NCI-H2081 treated with DMSO at 0.1 percent for 48 hours (cell line): ENCODE results near the gene FGL2.
"Not testable (repeated sequence)": the region's sequence is repeated elsewhere in the genome, so short reads cannot be mapped to it uniquely, and the experiment has no call there.

Source experiments
- DNase-seq: peaks from one replicate; lab custom pipeline; 2025; lab: John Stamatoyannopoulos, UW

The FGL2 gene, protein sequence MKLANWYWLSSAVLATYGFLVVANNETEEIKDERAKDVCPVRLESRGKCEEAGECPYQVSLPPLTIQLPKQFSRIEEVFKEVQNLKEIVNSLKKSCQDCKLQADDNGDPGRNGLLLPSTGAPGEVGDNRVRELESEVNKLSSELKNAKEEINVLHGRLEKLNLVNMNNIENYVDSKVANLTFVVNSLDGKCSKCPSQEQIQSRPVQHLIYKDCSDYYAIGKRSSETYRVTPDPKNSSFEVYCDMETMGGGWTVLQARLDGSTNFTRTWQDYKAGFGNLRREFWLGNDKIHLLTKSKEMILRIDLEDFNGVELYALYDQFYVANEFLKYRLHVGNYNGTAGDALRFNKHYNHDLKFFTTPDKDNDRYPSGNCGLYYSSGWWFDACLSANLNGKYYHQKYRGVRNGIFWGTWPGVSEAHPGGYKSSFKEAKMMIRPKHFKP

DNA sequence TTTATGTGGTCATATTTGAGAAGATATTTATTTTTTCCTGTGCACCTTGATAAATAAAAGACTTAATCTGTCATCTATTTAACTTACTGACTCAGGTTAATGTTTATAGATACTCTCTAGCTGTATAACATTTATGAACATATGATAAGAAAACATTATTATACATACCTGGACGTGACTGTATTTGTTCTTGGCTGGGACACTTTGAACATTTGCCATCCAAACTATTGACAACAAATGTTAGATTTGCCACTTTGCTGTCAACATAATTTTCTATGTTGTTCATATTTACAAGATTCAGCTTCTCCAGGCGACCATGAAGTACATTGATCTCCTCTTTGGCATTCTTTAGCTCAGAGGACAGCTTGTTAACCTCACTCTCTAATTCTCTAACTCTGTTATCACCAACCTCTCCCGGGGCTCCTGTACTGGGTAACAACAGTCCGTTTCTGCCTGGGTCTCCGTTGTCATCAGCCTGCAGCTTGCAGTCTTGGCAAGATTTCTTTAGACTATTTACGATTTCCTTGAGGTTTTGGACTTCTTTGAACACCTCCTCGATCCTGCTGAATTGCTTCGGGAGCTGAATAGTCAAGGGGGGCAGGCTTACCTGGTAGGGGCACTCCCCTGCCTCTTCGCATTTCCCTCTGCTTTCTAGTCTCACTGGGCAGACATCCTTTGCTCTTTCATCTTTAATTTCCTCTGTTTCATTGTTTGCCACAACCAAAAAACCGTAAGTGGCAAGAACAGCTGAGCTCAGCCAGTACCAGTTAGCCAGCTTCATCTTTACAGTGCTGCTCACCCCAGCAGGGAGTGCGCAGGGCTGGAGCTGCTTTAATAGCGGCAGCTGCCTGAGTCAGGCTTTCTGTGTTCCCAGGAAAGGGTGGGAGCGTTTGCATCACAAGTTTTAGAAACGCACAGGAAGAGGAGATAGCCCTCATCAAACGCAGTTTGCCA, at the start of gene FGL2:
Gene FGL2 (minus strand): TSS at position 807 of the 954 bp plus-strand sequence. CDS start 26 bp downstream, at position 781.
- DNase-seq: no peak

DNA sequence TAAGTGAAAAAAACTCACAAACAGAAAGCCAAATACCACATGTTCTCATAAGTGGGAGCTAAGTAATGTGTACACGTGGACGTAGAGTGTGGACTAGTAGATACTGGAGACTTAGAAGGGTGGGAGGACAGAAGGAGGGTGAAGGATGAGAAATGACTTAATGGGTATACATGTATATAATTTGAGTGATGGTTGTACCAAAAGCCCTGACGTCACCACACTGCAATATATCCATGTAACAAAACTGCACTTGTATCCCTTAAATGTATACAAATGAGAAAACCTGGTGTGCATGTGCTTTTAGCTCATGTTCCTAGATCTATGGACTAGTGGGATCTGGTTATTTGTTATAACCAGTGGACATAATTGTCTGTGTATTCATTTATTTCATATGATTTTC, 48.5 kb upstream of the FGL2 start:
- DNase-seq: no peak

DNA sequence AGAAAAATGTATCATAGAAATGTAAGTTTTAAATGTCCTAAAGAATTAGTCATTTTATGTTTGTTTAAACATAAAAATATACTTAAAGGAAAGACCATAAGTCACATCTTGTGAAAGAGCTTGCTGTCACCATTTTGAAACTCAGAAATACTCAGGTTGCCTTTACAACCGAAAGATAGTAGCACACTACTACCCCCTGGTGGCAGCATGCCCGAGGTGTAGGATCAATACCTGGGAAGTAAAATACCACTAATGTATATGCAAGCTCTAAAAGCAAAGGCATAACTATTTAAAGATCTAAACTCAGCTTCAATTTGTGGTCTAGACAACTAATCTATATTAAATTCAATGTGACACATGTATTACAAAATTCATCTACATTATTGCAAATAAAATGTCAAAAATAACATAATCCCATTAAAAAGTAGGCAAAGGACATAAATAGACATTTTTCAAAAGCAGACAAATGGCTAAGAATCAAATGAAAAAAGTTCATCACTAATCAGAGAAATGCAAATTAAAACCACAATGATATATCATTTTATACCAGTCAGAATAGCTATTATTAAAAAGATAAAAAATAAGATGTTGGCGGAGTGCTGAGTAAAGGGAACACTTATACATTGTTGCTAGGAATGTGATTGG, 47.7 kb upstream of the FGL2 start:
- DNase-seq: peak; percentile 77

DNA sequence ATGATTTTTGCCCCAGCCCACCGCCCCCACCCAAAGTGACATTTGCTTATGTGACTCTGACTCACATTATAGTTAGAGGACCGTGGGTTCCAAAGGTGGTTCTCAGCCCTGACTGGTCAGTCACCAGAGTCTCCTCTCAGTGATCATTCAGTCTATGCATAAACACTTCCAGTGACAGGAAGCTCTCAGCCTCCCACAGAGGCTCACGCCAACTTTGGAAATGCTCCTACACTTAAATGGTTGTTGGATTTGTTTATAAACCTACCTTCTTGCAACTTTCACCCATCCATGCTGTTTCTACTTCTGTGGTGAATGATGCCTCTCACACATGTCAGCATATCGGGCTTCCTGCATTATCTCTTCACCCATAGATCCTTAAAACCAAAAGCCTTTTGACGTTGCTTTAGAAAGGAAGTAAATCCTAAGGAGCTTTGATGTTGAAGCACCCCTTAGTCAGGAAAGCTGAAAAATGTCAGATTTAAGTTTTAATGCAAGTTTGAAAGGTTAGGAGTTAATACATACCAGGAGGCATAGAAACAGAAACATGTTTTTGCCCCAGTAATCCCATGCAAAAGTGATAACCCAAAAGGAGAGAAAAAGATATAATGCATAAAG, 46.5 kb upstream of the FGL2 start:
- no peak for DNase-seq

DNA sequence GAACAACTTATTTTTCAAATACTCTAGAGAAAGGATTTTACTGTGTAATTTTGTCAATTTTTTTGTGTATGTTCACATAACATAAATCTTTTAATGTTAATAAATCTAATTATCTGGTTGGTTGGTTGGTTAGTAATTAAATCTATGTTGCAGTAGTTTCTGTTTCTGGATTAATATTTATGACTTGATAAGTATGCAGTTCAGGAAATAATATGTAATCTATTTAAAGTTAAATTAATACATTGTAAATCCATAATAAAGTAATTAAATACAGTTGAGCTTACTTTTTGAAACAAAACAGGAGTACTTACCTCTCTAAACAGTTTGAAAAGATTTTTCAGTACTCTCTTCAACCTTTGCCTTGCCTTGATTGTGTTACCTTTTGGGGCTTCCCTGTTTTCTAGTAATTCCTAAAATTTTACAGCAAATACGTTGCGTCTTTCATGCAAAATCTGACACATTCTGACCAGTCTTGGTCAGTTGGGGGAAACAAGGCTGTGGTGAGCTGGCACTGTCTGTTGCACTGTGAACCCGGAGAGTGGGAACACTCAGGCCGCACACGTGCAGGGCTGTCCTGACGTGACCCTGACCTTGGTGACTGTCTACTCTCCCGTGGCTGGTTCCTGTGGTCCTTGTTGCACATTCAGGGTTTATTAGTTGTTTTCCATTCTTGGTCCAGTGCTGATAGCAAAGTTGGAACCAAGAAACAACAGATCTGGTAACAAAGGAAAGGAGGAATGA, 45.6 kb upstream of the FGL2 start:
- no peak for DNase-seq

DNA sequence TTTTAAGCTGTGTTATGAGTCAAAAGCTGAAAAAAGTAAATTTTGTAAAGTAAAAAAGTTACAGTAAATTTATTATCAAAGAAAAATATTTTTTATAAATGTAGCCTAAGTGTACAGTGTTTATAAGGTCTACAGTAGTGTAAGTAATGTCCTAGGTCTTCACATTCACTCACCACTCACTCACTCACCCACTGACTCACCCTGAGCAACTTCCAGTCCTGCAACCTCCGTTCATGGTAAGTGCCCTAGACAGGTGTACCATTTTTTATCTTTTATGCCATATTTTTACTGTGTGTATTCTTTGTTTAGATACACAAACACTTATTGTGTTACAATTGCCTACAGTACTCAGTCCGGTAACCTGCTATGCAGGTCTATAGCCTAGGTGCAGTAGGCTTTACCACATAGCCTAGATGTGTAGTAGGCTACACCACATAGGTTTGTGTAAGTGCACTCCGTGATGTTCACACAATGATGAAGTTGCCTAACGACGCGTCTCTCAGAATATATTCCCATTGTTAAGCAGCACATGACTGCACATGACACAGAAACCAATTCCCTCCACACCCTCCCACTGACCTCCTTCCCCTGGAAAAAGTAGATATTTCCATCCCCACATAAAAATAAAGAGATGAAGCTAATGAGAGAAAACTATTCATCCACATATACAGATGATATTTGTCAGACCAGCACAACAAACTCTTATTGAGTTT, 44.8 kb upstream of the FGL2 start:
- DNase-seq: no peak

DNA sequence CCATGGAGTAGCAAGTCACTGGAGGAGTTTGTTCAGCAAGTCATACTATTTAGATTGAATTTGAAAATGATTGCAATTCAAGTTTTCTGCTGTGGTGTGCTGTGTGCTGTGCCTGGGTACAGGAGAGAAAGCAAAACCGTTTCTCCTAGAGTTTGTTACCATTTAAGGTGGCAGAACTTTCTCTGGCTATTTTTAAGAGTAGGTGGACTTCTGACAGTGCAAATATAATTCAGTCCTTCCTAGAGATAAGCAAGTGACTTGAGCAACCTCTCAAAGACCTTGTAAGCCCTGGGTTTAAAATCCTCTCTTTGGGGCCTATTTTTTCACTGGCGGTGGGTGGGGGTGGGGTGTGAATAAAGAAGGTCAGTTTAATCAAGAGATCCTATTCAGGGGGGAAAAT, 42.9 kb upstream of the FGL2 start:
- no peak for DNase-seq

DNA sequence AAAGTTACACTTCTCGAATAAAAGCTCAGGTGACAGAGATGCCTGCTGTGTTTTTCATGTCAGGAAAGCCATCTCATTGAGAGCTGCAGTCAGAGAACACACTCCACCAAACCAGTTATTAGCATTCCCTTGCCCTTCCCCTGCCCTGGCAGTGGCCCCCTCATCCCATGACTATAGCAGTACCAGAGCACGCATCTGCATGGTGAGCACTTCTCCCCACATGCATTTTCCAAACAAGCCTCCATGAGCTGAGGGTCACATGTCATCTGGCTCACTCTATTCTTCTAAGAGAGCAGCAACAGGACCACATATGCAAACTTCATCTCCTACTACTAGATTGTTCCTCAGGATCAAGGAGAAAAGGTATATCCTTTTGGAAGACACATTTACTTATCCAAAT, 42.4 kb upstream of the FGL2 start:
- no peak for DNase-seq

DNA sequence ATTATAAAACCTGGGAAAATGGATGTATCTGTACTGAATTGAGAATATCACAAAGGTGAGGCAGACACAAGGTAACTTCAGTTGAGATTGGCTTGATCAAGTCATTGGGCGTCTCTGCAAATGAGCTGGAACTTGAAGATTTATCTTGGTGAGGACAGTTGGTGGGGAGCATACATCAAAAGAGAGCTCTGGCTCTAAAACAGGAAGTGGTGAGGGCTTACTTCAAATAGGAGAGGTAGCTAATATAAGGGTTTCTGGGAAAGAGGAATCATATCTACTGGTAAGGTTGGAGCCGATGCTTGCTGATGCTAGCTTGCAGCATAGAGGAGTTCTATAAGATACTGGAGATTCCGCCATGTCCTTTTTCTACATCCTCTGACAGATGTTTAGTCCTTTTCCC, 39.9 kb upstream of the FGL2 start:
- no peak for DNase-seq

DNA sequence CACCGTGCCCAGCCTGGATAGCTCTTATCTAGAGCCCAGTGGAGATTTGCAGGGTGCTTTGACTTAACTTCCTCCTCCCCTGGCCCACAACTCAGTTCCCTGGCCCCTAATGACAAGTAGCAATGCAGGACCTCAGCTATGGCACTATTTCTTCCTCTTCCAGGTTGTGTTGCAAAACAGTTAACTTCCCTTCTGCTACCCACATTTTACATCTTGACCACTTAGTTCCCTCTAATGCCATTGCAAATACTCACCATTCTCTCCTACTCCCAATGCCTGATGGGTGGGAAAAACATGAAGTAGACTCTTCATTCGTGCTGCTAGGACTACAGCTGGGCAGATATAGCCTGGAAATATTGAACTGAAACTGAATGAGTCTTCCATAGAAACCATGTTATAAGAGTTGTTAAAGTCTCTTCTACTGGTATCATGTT, 39.1 kb upstream of the FGL2 start:
- DNase-seq: no peak

DNA sequence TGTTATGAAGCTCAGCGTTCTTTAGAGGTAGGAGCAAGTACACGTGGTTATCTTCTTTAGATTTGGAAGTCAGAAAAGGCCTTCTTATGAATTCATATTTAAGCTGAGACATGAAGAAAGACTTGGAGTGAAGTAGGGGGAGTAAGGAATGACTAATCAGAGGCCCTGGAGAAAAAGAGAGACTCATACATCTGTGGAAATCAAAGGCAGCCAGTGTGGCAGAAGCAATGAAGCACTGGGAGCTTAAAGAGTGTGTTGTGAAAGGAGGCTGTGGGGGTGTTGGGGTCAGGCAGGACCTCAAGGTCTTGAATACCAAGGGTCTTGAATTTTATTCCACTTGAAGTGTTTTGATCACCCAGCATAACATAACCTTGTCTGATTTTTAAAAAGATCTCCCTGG, 35.7 kb upstream of the FGL2 start:
- DNase-seq: no peak

DNA sequence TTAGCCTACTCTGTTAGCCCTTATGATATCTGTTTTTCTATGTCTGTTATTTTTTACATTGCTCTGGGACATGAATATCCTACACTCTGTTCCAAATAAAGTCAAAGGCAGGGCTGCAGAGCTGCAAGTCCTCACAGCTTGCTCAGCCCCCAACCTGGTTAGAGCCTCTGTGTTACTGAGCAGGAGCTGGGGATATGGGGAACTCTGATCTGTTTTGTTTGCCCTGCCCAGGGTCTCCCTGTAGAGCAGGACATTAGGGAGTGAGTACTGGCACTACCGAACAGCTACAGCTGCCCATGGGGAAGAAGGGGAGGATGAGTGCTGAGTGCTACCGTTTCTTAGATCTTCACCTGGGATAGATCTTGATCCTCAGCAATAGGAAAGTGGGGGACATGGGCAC, 32.8 kb upstream of the FGL2 start:
- DNase-seq: no peak

DNA sequence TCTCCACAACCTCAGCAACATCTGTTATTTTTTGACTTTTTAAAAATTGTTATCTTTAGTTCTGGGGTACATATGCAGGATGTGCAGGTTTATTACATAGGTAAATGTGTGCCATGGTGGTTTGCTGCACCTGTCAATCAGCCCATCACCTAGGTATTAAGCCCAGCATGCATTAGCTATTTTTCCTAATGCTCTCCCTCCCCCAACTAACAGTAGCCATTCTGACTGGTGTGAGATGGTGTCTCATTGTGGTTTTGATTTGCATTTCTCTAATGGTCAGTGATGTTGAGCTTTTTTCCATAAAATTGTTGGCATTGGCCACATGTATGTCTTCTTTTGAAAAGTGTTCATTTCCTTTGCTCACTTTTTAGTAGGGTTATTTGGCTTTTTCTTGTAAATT, 29.2 kb upstream of the FGL2 start:
- DNase-seq: not testable (repeated sequence)

DNA sequence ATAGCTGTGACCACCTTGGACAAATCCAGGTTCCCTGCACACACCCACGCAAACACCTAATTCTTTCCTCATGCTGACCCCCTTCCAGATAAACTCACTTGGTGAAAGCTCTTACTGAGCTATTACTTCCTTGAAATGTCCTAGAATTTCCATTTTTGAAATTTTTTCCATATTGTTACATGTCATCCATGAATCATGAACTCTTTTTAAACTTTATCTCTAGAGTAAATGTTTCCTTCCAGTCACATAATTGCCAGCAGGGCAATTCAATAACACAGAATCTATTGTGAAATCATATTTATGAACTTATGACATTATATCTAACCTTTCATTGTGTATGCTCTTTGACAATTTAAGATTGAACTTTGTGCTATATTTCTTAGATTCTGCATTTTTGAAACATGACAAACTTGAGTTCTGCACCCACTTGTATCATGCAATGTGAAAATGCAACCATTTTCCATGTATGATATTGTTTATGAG, 26.8 kb upstream of the FGL2 start:
- no peak for DNase-seq

DNA sequence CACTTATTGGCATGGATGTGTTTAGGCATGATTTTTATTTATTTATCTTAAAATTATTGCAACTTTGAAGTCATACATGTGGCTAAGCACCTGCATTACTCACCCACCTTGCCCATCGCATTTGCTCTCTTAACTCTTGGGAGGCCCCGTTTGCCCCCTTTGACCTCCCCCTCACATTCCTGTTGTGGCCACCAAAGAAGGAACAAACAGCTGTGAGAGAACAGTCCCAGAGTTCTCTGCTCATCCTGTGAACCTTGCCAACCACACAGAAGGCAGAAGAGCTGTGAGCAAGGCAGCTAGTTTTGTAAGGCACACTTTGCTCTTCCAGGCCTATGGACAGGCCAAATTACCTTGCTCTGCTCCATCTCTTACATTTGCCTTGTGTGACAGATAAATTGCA, 23.6 kb upstream of the FGL2 start:
- DNase-seq: no peak

DNA sequence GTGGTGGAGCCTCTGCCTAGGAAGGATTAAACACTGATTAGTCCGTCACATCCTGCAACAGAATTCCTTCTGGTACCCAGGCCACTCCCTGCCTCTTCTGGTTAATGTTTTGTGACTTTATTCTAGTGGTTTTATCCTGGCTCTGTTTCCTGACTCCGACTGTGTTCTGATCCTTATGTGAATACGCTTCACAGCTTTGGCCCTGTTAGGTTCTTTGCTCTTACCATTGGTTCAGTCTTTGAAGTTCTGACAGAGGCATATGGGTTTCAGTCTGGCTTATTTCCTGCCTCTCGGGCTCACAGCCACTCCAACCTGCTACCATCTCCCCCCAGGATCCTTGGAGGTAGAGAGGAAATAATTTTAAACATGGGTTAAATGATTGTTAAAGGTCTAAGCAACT, 23.2 kb upstream of the FGL2 start:
- no peak for DNase-seq

DNA sequence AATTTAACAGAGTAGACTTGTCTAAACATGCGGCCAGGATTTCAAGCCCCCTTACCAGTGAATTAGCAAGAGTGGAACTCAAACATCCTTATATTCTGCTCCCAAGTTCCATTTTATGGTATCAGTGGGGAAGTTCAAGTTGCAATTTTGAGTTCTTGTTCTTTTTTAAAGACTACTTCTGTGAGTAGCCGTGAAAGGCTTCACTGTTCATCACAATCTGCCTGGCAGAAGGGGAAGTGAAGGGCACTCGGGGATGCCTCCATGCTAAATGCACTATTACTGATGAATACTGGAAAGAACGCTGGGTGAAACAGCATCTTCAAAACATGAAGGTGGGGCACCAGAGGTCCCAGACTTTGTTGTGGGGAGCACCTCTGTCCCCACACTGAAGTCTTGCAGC, 22.4 kb upstream of the FGL2 start:
- no peak for DNase-seq

DNA sequence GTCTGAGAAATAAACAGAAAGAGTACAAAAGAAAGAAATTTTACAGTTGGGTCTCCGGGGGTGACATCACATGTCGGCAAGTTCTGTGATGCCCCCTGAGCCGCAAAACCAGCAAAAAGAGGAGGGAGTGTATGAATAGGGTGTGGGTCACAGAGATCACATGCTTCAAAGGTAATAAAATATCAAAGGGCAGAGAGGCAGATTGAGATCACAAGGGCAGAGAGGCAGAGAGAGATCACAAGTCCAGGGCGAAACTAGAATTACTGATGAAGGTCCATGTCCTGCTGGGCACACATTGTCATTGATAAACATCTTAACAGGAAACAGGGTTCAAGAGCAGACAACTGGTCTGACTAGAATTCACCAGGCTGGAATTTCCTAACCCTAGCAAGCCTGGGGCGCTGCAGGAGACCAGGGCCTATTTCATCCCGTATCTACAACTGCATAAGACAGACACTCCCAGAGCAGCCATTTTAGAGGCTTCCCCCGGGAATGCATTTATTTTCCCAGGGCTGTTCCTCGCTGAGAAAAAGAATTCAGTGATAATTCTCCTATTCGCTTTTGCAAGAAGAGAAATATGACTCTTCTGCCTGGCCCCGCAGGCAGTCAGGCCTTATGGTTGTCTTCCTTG, 20.2 kb upstream of the FGL2 start:
- not testable (repeated sequence) for DNase-seq

DNA sequence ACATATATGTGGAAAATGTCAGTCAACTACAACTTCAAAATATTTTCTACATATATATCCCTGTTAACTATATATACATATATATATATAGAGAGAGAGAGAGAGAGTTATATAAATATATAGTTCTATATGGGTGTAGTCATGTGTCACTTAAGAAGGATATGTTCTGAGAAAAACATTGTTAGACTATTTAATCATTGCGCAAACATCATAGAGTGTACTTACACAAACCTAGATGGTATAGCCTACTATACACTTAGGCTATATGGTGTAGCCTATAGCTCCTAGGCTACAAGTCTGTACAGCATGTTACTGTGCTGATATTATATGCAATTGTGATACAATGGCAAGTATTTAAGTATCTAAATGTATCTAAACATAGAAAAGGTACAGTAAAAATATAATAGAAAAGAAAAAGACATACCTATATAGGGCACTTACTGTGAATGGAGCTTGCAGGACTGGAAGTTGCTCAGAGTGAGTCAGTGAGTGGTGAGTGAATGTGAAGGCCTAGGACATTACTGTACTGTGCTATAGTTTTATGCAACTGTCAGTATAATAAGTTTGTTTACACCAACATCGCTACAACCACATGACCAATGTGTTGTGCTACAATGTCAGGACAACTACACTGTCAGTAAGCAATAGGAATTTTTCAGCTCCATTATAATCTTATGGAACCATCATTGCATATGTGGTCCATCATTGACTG, 18.0 kb upstream of the FGL2 start:
- no peak for DNase-seq
